IPS DF 6.9 (cell line): ENCODE data around the gene NPFFR2.

Experiments
- DNase-seq: peaks from one replicate; pipeline ENCODE4 v3.0.0-alpha.2; 2013; ENCODE audit warnings: low read depth, low spot score
- H3K27ac ChIP-seq: one replicate; pipeline ENCODE4 v1.5.1; 2013; ENCODE audit warnings: low read length, control low read depth
- H3K27me3 ChIP-seq: 2 replicates; pipeline ENCODE4 v1.6.1; 2013; ENCODE audit warnings: mild to moderate bottlenecking, low read length; ENCODE audit not compliant: control insufficient read depth, insufficient read depth
- H3K36me3 ChIP-seq: 2 replicates; pipeline ENCODE4 v1.6.1; 2013; ENCODE audit warnings: low read length; ENCODE audit not compliant: control insufficient read depth, insufficient read depth
- H3K4me1 ChIP-seq: 2 replicates; pipeline ENCODE4 v1.6.1; 2013; ENCODE audit warnings: low read length; ENCODE audit not compliant: control insufficient read depth, insufficient read depth
- H3K4me3 ChIP-seq: 2 replicates; pipeline ENCODE4 v1.5.1; 2013; ENCODE audit warnings: mild to moderate bottlenecking, low read length
- H3K9me3 ChIP-seq: 2 replicates; pipeline ENCODE4 v1.6.1; 2013; ENCODE audit warnings: low read length, inconsistent platforms; ENCODE audit not compliant: control insufficient read depth, insufficient read depth
- WGBS: extraction: QIAGEN DNeasy Blood & Tissue Kit; methylation state at CpG from one replicate; pipeline ENCODE4 v1.1.7; 2013; ENCODE audit warnings: mixed read lengths, missing lambda C conversion rate; ENCODE audit not compliant: insufficient read length, insufficient coverage; 5-methylcytosine and 5-hydroxymethylcytosine counted together

NPFFR2 gene

GRCh38 chr4:72031868-72032608 is at the start of gene NPFFR2:
Gene NPFFR2, plus strand, starts transcription at chr4:72032000. Its CDS starts 96,592 bp downstream, at chr4:72128592.
- peak within 1 kb of the TSS; percentile 39; the same call in 1 of the 2 replicates for H3K4me3 ChIP-seq
- peak; percentile 31 for DNase-seq
- H3K27ac ChIP-seq: no peak within 1 kb of the TSS
- H3K9me3 ChIP-seq: no peaks in the 10 kb centered on the region
- no CpG with 5 or more reads among the region's 36 CpGs for WGBS
- no peaks in the 10 kb centered on the region for H3K36me3 ChIP-seq
- no peaks in the 10 kb centered on the region for H3K27me3 ChIP-seq
- no peaks in the 10 kb centered on the region for H3K4me1 ChIP-seq

DNA sequence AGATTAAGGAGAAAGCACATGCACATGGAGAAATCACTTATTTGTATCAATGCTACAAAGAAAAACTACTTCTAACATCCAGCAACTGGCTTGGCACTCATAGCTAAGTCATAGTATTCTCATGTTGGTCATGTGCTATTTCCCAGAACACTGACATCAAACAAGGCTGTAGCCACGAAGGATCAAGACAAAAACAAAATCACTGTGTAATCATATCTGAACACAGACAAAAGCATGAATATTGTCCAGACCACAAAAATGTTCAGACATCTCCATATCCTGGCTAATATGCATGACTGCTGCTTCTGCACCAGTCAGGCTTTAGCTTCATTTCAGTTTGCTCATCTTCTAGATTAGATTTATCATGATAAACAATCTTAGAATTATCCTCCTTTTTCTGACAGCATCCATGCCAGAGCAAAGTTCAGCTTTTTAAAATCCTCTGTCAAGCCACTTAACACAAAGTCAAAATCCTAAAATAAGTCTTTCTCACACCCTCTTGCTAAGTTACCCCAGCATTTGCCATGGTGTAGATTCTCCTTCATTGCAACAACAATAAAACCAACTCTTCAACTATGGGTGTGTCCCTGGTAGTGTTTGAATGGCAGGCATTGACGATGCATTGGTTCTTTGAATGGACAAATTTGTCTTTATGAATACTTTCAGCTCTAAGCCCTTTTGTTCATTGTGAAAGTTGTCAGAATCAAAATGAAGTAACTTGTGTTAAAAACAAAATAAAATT is 39.1 kb upstream of the NPFFR2 start:
- Histone ChIP-seq H3K4me3 (no peak overlapping the region), H3K9me3 (no peaks in the 10 kb centered on the region), H3K27me3 (no peaks in the 10 kb centered on the region), H3K36me3 (no peaks in the 10 kb centered on the region), H3K4me1 (no peaks in the 10 kb centered on the region), H3K27ac (no peak overlapping the region)
- WGBS: no CpG with 5 or more reads among the region's 2 CpGs
- no peak for DNase-seq

- DNase-seq: no peak
- no peaks in the 10 kb centered on the region for H3K9me3 ChIP-seq
- H3K4me1 ChIP-seq: no peaks in the 10 kb centered on the region
- no peaks in the 10 kb centered on the region for H3K27me3 ChIP-seq
- no peak overlapping the region for H3K4me3 ChIP-seq
- H3K27ac ChIP-seq: no peak overlapping the region
- WGBS: no CpG with 5 or more reads among the region's 1 CpG
- H3K36me3 ChIP-seq: no peaks in the 10 kb centered on the region
These were observed 37.2 kb upstream of the NPFFR2 start for GRCh38 chr4:71994559-71994958.

- Histone ChIP-seq H3K9me3 (no peaks in the 10 kb centered on the region), H3K27me3 (no peaks in the 10 kb centered on the region), H3K36me3 (no peaks in the 10 kb centered on the region), H3K4me3 (no peak overlapping the region), H3K27ac (no peak overlapping the region), H3K4me1 (no peaks in the 10 kb centered on the region)
- DNase-seq: no peak
- no CpG with 5 or more reads among the region's 1 CpG for WGBS
These were observed 36.5 kb upstream of the NPFFR2 start for GRCh38 chr4:71995297-71995696.

- Histone ChIP-seq H3K4me3 (no peak overlapping the region), H3K9me3 (no peaks in the 10 kb centered on the region), H3K27me3 (no peaks in the 10 kb centered on the region), H3K36me3 (no peaks in the 10 kb centered on the region), H3K27ac (no peak overlapping the region), H3K4me1 (no peaks in the 10 kb centered on the region)
- no CpG with 5 or more reads among the region's 2 CpGs for WGBS
- no peak for DNase-seq
These were observed 25.2 kb upstream of the NPFFR2 start for GRCh38 chr4:72006586-72006985.

GRCh38 chr4:72011906-72012305 is 19.9 kb upstream of the NPFFR2 start:
- Histone ChIP-seq H3K9me3 (no peaks in the 10 kb centered on the region), H3K36me3 (no peaks in the 10 kb centered on the region), H3K27me3 (no peaks in the 10 kb centered on the region), H3K27ac (no peak overlapping the region), H3K4me3 (no peak overlapping the region), H3K4me1 (no peaks in the 10 kb centered on the region)
- no peak for DNase-seq

- no peak overlapping the region for H3K4me3 ChIP-seq
- H3K27me3 ChIP-seq: no peaks in the 10 kb centered on the region
- DNase-seq: no peak
- no peaks in the 10 kb centered on the region for H3K4me1 ChIP-seq
- no CpG with 5 or more reads among the region's 3 CpGs for WGBS
- no peak overlapping the region for H3K27ac ChIP-seq
- no peaks in the 10 kb centered on the region for H3K36me3 ChIP-seq
- H3K9me3 ChIP-seq: no peaks in the 10 kb centered on the region
These were observed 15.8 kb upstream of the NPFFR2 start for GRCh38 chr4:72016011-72016410.

DNA sequence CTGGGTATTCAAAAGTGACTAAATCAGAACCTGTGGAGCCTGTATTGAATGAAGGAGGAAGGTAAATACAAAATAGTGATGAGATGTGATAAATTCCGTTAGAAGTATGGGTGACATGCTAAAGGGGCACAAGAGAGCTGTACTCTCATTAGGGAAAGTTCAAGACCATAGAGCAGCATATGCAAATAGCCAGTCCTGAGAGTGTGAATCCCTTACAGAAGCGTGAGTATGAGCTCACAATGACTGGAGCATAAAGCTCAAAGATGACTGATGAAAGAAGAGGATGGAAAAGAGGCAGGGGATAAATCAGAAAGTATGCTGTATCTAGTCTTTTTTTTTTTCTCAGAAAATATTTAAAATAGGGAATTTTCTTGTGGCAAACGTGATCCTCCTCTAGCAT is 12.1 kb upstream of the NPFFR2 start:
- Histone ChIP-seq H3K27me3 (no peaks in the 10 kb centered on the region), H3K9me3 (no peaks in the 10 kb centered on the region), H3K4me1 (no peaks in the 10 kb centered on the region), H3K4me3 (no peak overlapping the region), H3K36me3 (no peaks in the 10 kb centered on the region), H3K27ac (no peak overlapping the region)
- DNase-seq: no peak
- no CpG with 5 or more reads among the region's 3 CpGs for WGBS

DNA sequence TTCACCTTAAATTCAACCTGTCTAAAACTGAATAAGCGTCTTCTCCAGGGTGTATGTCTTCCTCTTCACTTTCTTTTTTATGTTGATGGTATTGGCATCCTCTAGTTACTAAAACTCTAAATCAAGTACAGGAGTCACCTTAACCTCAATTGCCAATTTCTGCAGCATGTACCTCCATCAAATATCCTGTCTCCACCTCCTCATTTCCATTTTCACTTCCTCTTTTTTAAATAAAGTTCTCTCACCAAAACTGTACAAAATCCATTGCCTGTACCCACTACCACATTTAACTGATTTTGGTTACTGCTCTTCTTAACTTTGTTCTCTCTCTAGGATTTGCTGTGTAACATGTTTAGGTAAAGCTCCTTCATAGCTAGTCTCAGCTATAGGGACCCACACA is 9.2 kb upstream of the NPFFR2 start:
- no peaks in the 10 kb centered on the region for H3K9me3 ChIP-seq
- H3K4me3 ChIP-seq: no peak overlapping the region
- WGBS: no CpG with 5 or more reads among the region's 1 CpG
- no peak for DNase-seq
- no peak overlapping the region for H3K27ac ChIP-seq
- no peaks in the 10 kb centered on the region for H3K27me3 ChIP-seq
- H3K36me3 ChIP-seq: no peaks in the 10 kb centered on the region
- no peaks in the 10 kb centered on the region; the same call in 1 of the 2 replicates for H3K4me1 ChIP-seq

- Histone ChIP-seq H3K36me3 (no peaks in the 10 kb centered on the region), H3K4me3 (no peak overlapping the region), H3K9me3 (no peaks in the 10 kb centered on the region), H3K4me1 (no peaks in the 10 kb centered on the region), H3K27me3 (no peaks in the 10 kb centered on the region), H3K27ac (no peak overlapping the region)
- no peak for DNase-seq
These were observed 23.8 kb downstream of the NPFFR2 start for GRCh38 chr4:72055566-72055965.

GRCh38 chr4:72063726-72064125 is 31.9 kb downstream of the NPFFR2 start:
- Histone ChIP-seq H3K27me3 (no peaks in the 10 kb centered on the region), H3K4me3 (no peak overlapping the region), H3K27ac (no peak overlapping the region), H3K36me3 (no peaks in the 10 kb centered on the region), H3K9me3 (no peaks in the 10 kb centered on the region), H3K4me1 (no peaks in the 10 kb centered on the region)
- no peak for DNase-seq
- WGBS: no CpG with 5 or more reads among the region's 2 CpGs
